Measurements from ENCODE around the gene BRD1. TPM values are rescaled to one million over a fixed set of nuclear protein-coding genes. Genes with fewer than 3 reads are reported as not detected.
"Not testable (repeated sequence)": the region's sequence is repeated elsewhere in the genome, so short reads cannot be mapped to it uniquely, and the experiment has no call there.

The BRD1 gene
- total RNA-seq, 2 donors from 2014 or later = 17.8 to 19.6 TPM

DNA sequence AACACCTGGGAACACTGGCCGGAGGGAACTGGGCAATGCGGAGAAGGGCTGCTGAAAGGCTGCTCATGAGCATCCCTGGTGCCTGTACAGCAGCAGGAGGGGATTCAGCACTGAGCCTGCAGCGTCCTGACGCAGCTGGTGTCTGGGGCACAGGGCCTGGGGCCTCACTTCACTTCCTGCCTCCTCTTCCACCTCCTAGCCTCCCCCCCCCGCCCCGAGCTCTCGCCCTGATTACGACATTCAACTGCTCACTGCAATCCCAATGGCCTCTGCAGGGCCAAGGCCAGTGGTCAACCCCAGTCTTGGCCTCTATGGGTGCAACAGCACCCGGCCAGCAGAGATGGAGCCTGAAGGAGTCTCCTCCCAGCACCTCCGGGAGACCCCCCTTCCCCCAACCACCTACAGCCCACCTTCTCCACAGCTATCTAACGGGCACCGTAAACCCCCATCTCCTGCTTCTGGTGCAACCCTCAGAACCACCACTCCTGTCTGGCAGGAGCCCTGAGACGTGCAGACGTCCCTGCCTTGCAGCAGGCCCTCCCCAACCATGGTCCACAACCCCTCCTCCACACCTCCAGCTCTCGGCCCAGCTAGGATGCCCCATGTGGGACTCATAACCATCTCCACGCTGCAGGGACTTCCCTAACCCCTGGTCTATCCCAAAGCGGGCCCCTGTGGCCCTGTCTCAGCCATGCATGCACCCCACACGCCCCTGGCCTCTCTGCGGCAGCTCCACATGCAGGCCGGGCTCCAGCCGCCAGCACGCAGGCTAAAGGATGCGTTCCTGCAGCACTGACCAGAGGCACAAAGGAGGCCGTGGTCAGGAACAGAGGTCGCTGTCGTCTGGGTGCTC, 38.2 kb downstream of the BRD1 start:
- peak; percentile 59 for DNase-seq
- ATAC-seq = peak; percentile 52 to 55
- intact Hi-C loops (cut with DNase I) = loop anchor here (10.0 kb wide), 2 partner anchors 45 to 125 kb away; partner anchors contain the start of genes ALG12 (in 1 of the 2) and CRELD2 (in 1 of the 2)

DNA sequence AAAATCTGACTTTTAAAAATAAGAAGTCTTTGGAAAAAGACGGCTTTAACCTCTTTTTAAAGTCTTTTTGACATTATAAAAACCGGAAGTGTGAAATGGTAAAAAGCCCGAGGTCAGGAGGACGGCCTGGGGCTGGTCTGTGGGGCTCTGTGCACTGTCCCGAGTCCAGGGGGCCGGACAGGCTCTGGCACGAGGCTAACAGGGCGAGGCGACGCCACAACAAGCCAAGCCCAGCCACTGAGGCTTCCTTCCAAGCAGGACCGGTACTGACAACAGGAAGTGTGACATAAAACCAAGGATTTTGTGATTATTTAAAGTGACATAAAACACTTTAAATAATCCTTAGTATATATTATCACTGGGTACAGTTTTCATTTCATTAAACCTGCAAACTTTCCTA, 39.2 kb downstream of the BRD1 start:
- intact Hi-C loops (cut with DNase I) = loop anchor here (10.0 kb wide), 2 partner anchors 46 to 126 kb away; partner anchors contain the start of genes ALG12 (in 1 of the 2) and CRELD2 (in 1 of the 2)
- DNase-seq (peak; percentile 82), ATAC-seq (peak; percentile 74 to 85)

DNA sequence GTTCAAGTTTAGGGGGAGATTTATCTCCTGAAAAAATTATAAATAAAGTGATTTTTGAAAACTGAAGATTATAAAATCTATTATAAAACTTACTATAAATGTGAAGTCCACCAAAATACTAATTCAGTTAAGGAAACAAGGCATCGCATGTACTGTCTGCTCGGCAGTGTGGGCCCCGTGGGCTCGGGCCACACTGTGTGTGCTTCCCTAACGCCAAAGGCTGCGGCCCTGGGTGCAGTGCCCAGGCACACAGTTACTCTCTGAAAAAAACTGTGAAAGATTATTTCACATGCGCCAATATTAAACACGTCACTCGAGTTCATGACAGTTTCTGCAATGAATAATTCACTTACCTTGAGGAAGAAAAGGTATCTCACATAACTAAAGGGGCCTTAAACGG, 39.8 kb downstream of the BRD1 start:
- no peak for ATAC-seq
- no peak for DNase-seq
- intact Hi-C loops (cut with DNase I) = loop anchor here (10.0 kb wide), 2 partner anchors 47 to 127 kb away; partner anchors contain the start of genes ALG12 (in 1 of the 2) and CRELD2 (in 1 of the 2)

DNA sequence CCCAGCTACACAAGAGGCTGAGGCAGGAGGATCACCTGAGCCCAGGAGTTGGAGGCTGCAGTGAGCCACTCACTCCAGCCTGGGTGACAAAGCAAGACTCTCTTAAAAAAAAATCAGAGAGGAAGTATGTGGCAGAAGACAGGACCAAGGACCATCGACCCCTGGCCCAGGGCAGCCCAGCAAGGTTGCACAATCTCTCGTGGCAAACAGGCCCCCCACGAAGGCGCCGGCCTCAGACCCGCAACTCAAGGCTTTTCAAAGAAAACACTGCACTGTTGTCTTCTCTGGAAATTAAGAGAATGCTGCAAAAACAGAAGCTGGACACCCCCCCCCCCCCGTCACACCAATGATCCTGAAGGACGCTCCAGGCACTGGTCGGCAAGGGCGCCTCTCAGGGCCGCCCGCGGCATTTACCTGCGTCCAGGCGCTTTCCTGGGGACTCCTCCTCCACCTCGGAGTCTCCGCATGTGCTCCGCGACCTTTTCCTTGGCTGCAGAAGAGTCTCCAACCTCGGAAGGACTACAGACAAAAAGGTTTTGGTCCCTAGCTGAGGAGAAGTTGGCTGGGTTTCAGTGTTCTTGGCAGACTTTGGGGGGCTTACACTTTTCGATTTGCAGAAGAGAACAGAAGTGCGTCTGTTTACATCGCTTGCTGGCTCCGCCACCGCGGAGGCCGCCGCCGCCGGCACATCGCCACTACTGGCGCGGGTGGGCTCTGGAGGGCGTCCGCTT, 40.5 kb downstream of the BRD1 start:
- intact Hi-C loops (cut with DNase I) = loop anchor here (10.0 kb wide), 2 partner anchors 48 to 128 kb away; partner anchors contain the start of genes ALG12 (in 1 of the 2) and CRELD2 (in 1 of the 2)
- DNase-seq (no peak), ATAC-seq (no peak)

DNA sequence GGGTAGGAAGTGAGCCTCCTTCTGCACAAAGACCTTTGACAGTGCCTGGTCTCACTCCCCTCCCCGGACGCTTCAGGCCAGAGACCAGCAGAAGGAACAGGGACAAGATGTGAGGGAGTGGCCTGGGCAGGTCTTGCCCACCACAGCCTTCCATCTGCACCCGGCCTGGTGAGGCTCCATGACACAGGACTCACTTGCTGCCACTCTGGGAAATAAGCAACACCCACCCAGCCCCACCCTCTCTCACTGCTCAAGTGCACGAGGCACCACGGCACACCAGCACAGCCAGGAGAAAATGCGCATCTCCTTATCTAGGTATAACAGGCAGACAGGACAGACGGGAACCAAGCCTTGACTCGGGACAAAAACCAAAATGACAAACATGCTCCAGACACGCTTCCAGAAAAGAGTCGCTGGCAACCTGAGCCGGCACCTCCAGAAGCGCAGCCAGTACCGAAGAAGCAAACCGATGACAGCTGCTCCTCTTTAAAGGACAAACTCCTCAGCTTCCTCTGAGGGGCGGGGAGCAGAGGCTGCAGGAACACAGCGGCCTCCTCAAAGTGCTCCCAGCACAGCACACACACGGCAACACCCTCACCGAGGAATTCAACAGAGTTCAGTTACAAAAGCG, 41.7 kb downstream of the BRD1 start:
- ATAC-seq (peak; percentile 4 to 27), DNase-seq (no peak)
- intact Hi-C loops (cut with DNase I) = loop anchor here (10.0 kb wide), 2 partner anchors 49 to 129 kb away; partner anchors contain the start of genes ALG12 (in 1 of the 2) and CRELD2 (in 1 of the 2)

DNA sequence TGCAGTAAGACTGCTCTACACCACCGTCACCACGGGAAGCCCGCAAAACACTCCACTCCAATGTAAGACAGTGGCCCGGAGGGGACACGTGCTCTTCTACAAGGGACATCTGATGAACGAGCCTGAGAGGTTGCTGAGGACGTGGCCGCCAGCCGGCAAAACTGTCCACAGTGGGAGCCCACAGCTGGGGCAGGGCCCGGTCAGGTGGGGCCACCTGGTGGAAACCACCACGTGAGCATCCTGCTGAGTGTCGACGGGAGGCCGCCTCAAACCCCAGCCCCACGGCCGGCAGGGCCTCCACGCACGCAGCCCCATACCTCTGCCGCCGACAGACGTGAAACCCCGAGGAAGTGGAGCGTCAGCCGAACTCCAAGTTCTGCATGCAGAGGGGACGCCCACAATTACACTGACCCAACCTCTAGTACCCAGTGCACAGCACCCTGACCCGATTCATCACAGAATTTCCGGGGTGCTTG, 42.6 kb downstream of the BRD1 start:
- ATAC-seq (no peak), DNase-seq (no peak)
- intact Hi-C loops (cut with DNase I) = loop anchor here (10.0 kb wide), 2 partner anchors 50 to 130 kb away; partner anchors contain the start of genes ALG12 (in 1 of the 2) and CRELD2 (in 1 of the 2)

DNA sequence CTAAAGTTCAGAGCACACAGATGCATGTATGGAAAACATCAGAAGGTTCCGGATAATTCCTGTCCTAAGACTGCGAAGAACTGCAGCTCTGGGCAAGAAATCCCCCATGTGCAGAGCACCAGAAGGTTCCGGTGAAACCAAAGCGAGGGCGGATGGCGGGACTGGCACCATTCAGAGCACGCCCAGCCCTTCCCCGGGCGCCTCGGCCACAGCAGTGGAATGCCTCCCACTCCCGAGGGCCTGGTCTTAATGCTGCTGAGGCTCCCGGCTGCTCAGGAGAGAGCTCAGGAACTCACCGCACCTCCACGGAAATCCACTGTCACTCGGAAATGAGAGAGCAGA, 43.1 kb downstream of the BRD1 start:
- intact Hi-C loops (cut with DNase I) = loop anchor here (10.0 kb wide), 2 partner anchors 50 to 130 kb away; partner anchors contain the start of genes ALG12 (in 1 of the 2) and CRELD2 (in 1 of the 2)
- DNase-seq (no peak), ATAC-seq (no peak)

DNA sequence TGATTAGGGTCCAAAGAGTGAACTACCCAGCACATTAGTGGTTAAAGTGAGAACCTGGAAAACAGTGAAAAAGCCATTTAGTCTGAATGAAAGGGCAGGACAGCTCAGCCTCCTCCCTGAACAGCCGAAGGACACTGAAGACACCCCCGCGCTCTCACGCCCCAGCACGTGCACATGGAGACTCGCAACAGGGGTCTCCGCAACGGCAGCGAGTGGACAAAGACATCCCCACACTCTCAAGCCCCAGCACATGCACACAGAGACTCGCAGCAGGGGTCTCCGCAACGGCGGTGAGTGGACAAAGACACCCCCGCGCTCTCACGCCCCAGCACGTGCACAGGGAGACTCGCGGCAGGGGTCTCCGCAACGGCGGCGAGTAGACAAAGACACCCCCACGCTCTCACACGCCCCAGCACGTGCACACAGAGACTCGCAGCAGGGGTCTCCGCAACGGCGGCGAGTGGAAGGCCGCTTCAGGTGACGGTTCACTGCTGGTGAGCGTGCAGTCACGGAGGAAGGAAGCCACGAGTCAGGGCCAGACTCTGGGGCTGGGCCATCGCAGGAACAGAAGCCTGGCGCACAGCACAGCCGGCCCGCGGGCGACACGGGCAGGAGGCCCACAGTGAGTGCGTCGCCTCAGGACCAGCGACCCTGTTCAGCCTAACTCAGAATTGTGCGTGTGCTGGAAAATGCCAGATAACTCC, 43.6 kb downstream of the BRD1 start:
- intact Hi-C loops (cut with DNase I) = loop anchor here (10.0 kb wide), 2 partner anchors 51 to 131 kb away; partner anchors contain the start of genes ALG12 (in 1 of the 2) and CRELD2 (in 1 of the 2)
- DNase-seq (no peak), ATAC-seq (no peak)

DNA sequence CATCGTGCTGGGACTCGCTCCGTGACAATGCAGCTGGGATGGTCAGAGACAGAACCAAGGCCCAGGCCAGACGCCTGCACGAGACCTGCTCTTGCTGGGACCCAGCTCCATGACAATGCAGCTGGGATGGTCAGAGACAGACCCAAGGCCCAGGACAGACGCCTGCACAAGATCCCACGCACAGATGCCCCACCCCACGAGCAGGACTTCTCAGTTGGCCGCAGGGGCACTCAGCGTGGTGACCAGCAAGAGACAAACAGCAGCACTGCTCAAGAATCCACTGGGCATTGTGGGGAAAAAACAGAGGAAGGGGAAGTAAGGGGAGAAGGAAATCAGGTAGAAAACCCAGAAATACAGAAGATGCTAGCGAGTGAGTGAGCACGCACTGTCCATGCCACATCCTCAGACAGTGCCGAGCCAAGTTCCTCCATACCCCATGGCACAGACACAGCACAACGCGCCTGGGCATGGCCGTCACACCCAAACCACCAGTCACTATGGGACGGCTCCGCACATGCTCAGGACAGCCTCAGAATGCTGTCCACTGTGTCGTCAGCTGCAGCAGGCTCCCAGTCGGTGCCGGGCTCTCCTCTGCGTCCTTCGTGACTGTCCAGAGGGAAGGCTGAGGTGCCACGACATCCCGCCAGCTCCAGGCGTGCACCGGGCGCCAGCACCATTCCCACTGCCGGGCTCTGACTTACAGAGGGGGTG, 44.5 kb downstream of the BRD1 start:
- no peak for DNase-seq
- ATAC-seq = no peak
- intact Hi-C loops (cut with DNase I) = loop anchor here (10.0 kb wide), 2 partner anchors 52 to 132 kb away; partner anchors contain the start of genes ALG12 (in 1 of the 2) and CRELD2 (in 1 of the 2)

DNA sequence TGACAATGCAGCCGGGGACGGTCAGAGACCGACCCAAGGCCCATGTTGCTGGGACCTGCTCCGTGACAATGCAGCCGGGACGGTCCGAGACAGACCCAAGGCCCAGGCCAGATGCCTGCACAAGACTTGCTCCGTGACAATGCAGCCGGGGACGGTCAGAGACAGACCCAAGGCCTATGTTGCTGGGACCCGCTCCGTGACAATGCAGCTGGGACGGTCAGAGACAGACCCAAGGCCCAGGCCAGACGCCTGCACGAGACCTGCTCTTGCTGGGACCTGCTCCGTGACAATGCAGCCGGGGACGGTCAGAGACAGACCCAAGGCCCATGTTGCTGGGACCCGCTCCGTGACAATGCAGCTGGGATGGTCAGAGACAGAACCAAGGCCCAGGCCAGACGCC, 45.8 kb downstream of the BRD1 start:
- ATAC-seq, DNase-seq: not testable (repeated sequence)
- intact Hi-C loops (cut with DNase I) = loop anchor here (10.0 kb wide), 2 partner anchors 53 to 133 kb away; partner anchors contain the start of genes ALG12 (in 1 of the 2) and CRELD2 (in 1 of the 2)

DNA sequence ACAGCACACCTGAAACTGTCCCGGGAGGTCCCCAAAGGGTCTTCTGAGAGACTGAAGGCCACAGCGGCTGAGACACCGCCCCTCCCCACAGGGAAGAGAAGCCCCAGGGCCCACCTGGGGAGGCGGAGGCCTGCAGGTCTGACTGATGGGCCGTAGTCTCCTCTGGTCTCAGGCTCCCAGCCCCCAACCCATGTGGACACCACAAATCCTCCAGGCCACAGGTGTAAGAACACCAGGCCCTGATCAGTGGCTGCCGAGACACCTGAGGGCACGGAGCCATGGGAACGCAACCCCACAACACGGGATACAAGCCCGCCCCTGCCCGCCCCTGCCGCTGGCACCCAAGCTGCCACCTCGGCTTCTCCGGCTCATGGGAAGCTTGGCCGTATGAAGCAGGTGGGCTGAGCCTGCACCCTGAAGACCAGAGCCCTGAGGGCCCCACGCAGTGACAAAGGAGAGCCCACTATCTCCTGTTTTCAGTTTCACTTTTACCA, 46.3 kb downstream of the BRD1 start:
- intact Hi-C loops (cut with DNase I) = loop anchor here (10.0 kb wide), 2 partner anchors 53 to 133 kb away; partner anchors contain the start of genes ALG12 (in 1 of the 2) and CRELD2 (in 1 of the 2)
- DNase-seq (no peak), ATAC-seq (no peak)

DNA sequence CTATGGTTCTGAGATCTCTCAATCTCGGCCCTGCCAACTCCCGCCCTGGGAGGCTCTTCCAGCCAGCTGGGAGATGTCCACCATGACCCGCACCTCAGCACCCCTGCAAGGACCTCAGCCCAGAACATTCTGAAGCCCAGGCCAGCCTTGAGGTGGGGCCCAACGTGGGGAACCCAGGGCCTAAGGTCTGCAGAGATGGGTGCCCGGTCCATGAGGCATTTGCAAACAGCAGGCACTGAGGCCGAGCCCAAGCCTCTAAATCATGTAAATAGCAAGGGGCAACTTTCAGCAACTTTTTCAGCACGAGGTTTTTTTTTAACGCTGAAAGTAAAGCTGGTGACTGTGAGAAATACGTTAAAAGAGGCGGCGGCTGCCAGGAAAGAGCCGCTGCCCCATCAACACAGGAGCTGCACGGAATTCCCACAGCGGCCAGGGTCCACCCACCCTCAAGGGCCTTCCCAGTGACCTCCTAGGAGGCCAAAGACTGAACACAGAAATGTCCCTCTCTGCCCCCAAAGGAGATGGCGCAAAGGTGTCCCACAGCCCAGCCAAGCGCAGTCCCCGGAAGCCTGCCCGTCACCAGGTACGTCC, 46.9 kb downstream of the BRD1 start:
- no peak for DNase-seq
- peak in 1 of 2 donors; percentile 1 for ATAC-seq
- intact Hi-C loops (cut with DNase I) = loop anchor here (10.0 kb wide), 2 partner anchors 54 to 134 kb away; partner anchors contain the start of genes ALG12 (in 1 of the 2) and CRELD2 (in 1 of the 2)

DNA sequence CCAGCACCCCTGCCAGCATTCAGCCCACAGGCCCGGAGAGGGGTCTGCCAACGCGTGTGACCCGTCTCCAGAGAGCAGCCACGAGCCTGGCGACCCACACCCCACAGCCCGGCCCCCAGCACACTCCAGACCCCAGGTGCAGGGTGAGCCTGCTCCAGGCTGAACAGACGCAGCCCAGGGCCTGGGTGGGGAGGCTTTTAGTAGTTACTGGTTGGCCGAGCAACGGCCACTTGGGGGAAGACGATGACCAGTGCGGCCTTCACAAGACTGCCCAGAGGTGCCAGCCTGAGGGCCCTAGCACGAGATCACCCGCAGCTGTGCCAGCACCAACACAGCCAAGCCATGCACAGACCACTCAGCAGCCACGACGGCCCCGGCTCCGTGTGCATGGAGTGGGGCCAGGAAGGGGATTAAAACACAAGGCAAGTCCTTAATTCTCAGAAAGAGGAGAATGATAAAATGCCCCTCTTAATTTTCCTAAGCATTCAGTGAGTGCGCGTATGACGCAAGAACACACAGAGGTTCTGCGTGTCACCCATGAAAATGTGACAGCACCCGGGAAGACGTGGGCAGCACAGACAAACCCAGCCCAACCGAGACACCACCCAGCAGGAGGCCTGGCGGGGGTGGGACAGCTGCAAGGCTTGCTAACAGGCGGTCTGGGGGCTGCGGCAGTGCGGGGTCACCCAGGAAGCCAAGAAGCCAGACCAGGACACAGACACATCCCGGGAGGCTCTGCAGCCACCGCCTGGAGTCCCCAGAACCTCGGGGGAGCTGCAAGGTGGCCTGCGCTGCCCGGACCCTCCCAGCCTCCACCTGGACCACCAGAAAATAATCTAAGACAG, 47.6 kb downstream of the BRD1 start:
- DNase-seq (no peak), ATAC-seq (peak; percentile 56 to 85)
- intact Hi-C loops (cut with DNase I) = loop anchor here (10.0 kb wide), 2 partner anchors 55 to 135 kb away; partner anchors contain the start of genes ALG12 (in 1 of the 2) and CRELD2 (in 1 of the 2)

DNA sequence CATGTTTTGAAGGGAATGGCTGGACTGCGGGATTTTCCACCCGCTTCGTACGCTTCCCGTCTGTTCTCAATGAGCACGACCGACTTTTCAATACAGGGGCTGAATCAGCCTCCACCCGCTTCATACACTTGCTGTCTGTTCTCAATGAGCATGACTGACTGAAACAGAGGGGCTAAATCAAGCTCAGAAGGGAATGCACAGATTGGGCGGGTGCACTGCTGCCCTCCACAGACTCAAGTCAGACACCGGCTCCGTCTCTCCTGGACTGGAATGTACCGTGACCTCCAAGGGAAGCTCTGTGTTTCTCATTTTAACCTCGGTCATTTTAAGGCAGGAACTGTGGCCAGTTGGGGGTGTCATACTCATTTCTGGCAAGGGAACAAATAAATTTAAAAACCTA, 48.5 kb downstream of the BRD1 start:
- DNase-seq (peak; percentile 3), ATAC-seq (no peak)
- intact Hi-C loops (cut with DNase I) = no loop called here

DNA sequence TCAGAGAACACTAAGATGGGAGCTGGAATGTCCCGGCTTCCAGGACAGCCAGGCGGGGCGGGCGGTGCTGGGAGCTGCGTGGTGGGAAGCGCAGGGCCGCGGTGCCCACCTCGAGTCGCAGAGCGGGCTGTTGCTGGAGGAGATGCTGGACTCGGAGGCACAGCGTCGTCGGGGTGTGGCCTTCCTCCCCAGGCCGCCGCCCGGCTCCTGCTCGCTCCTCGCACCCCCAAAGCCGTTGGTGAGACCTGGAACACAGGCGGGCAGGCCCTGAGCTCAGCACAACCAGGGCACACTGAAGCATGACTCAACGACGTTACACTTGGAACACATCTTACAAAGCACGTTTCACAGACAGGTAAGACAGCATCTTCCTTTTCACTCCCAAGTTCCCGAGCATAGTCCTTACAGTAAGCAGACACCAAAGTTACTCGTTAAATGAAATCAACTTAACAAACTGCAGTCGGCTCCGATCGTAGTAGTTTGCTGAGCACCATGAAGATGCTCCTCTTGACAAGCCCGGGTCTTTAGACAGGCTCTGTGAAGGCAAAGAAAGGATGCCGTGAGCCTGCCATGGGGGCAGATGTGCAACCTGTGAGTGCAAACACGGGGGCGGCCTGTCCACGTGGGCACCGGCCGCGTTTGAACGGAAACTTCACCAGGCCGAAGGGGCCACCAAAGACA, 50.0 kb downstream of the BRD1 start:
- no peak for DNase-seq
- intact Hi-C loops (cut with DNase I) = no loop called here

More for the DNA sequence above, 50.0 kb downstream of the BRD1 start:
- no peak for ATAC-seq

All from left cardiac atrium (tissue), 4 donors.